NAMALWA (cell line): ENCODE data around the gene NPM1.
"Not testable (repeated sequence)": the region's sequence is repeated elsewhere in the genome, so short reads cannot be mapped to it uniquely, and the experiment has no call there.

Experiments
- DNase-seq: peaks from one replicate; pipeline ENCODE4 v3.0.0-alpha.2; 2015; ENCODE audit warnings: low spot score

Gene NPM1

DNA sequence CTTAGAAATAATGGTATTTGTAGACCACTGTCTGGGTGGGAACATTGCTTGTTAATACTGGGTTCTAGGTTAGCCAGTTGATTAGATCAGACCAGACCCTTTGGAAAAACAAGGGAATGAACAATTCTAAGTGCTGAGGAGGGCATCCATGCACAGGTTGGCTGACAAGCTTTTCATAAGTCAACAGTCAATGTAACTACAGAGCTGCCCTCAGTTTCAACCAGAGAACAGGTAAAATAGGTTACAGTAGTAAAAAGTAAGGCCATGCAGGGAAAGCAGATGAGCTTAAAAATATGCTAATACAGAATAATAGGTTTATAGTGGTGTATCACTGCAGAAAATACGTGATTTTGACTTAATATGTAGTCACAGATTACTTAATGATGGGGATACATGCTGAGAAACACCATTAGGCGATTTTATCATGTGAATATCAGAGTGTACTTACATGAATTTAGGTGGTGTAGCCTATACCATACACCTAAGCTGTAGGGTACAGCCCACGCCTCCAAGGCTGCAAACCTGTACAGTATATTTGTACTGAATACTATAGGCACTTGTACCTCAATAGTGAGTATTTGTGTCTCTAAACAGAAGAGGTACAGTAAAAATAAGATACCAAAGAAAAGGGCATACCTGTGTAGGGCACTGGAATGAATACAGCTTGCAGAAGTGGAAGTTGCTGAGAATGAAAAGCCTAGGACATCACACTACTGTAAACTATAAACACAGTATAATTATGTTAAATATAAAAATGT is 25.7 kb downstream of the NPM1 start:
- DNase-seq, result peak; percentile 54

DNA sequence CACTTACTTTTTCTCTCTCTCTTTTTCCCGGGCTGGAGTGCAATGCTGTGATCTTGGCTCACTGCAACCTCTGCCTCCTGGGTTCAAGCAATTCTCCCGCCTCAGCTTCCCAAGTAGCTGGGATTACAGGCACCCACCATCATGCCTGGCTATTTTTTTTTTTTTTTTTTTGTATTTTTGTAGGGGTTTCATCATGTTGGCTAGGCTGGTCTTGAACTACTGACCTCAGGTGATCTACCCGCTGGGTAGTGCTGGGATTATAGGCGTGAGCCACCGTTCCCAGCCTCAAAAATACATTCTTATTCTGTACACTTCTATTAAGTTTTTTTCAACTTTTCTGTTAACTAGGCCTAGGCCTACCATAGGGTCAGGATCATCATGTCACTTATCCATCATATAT is 26.3 kb downstream of the NPM1 start:
- DNase-seq, result not testable (repeated sequence)

DNA sequence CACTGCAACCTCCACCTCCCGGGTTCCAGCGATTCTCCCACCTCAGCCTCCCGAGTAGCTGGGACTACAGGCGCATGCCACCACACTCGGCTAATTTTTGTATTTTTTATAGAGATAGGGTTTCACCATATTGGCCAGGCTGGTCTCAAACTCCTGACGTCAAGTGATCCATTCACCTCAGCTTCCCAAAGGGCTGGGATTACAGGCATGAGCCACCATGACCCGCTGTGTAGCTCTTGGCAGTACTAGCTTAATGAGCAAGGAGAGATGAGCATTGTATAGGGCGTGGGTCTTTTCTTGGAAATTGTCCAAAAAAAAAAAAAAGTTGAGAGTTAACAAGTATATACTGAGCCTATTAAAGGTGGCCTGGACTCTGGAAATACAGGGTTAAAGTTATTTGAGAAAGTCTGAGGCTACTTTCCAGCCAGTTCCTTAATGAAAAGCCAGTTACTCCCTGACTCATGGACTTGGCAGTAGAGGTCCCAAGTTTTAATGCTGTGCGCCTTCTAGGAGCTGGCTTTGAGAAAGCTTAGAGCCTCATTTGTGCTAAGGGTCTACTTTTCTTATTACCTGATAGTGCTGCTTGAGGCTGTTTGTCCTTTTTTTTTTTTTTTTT is 27.6 kb downstream of the NPM1 start:
- peak; percentile 47 for DNase-seq

DNA sequence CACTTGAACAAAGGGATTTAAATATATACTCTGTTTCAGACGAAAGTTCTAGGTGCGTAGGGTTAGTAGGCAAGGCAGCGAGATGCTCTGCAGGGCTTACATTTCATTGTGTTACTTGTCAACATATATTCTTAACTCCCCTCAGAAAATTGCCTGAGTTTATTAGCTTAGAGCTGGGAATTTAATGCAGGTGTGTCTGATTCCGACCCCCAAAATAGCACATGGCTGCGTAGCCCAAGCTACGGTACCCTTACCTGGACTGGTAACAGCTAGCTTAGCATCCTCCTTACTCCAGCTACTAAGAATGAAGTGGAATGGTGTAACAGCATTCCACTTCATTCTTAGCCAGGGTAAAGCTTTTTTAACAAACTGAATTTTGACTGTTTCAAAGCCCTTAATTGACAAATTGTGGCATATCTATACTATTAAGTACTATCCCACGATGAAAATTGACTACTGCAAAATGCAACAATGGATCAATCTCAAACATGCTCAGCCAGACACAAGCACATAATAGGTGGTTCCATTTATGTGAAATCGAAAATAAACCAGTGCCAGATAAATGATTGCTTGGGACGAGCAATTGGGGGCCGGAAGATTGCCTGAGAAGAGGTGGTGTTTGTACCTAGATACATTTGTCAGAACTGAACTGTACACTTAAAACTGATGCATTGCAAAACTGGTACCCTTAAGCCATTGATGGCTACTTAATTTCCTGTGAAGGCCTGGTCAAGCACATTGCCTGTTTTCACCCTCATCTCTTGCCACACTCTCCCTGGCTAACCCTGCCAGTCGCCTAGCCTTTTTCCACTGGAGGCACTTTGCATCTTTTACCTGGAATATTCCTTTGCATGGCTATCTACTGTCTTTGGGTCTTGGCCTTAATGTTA is 28.8 kb downstream of the NPM1 start:
- no peak for DNase-seq

DNA sequence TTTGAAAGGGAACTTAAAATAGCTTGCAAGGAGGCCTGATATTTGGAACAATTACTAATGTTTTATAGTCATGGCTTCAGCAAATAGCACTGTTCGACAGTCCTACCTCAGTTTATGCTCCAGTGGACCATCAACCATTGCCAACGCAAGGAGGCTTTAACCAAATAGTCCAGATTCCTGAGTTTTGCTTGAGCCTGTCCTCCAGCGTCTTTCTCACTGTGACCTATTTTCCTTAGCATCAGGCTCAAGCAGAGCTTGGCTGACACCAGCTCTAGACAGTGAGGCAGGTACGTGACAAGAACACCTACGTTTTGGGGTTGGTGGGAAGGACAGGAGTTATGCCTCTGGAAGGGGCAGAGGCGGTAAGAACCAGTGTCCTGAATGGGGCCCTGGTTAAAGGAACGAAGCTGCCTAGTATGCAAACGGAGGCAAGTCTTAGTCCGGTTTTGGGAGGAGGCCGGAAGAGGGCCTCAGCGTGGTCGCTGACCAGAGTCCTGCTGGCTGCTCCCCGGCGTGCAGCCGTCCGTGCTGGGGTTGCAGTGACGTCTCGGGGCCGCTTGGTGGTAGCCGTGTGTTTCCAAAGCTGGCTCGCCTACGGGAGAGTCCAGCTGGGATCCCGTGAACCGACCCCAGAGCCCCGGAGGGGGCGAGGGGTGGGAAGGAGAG is 30.8 kb downstream of the NPM1 start:
- DNase-seq, result peak; percentile 67

DNA sequence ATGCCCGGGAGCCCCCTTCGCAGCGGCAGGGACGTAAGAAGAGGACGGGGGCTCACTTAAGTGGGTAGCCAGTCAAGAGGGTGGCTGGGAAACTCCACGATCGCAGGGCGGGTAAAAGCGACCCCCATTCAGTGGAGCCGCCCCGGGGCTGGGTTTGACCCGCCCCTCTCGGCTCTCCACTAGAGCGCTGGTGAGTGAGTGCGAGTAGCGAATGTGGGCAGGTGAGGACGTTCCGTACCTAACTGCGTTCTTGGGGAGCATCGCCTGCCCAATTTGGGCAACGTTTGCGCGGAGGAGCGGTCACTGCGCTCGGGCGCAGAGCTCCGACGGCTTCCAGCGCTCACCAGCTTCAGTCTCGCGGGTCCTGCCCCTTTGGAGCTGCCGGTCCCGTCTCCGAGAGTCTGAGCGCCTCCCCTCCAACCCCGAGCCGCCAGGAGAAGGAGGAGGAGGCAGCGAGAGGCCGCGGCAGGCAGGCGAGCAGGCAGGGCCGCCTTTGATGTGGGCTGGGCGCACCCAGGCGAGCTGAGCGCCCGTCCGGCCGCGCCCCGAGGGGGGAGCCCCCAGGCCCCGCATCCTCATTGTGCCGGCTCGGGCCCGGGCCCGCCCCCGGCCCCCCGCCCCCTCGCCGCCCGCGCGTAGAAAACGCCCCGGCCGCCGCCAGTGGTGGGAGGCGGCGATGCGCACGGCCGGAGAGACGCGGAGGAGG is 31.5 kb downstream of the NPM1 start, which contains the start of gene FGF18:
TSS of gene FGF18 (plus strand) at position 666 of the 706 bp plus-strand sequence. CDS start 553 bp downstream, outside the sequence.
- DNase-seq, result no peak

DNA sequence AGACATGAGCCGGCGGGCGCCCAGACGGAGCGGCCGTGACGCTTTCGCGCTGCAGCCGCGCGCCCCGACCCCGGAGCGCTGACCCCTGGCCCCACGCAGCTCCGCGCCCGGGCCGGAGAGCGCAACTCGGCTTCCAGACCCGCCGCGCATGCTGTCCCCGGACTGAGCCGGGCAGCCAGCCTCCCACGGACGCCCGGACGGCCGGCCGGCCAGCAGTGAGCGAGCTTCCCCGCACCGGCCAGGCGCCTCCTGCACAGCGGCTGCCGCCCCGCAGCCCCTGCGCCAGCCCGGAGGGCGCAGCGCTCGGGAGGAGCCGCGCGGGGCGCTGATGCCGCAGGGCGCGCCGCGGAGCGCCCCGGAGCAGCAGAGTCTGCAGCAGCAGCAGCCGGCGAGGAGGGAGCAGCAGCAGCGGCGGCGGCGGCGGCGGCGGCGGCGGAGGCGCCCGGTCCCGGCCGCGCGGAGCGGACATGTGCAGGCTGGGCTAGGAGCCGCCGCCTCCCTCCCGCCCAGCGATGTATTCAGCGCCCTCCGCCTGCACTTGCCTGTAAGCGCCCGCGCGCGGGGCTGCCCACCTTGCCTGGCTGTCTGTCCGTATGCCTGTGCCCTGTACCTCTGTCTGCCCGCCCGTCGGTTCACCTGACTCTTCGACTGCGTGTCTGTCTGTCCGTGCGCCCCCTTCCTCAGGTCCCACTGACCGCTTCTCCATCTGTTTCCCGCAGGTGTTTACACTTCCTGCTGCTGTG is 32.2 kb downstream of the NPM1 start:
- no peak for DNase-seq

DNA sequence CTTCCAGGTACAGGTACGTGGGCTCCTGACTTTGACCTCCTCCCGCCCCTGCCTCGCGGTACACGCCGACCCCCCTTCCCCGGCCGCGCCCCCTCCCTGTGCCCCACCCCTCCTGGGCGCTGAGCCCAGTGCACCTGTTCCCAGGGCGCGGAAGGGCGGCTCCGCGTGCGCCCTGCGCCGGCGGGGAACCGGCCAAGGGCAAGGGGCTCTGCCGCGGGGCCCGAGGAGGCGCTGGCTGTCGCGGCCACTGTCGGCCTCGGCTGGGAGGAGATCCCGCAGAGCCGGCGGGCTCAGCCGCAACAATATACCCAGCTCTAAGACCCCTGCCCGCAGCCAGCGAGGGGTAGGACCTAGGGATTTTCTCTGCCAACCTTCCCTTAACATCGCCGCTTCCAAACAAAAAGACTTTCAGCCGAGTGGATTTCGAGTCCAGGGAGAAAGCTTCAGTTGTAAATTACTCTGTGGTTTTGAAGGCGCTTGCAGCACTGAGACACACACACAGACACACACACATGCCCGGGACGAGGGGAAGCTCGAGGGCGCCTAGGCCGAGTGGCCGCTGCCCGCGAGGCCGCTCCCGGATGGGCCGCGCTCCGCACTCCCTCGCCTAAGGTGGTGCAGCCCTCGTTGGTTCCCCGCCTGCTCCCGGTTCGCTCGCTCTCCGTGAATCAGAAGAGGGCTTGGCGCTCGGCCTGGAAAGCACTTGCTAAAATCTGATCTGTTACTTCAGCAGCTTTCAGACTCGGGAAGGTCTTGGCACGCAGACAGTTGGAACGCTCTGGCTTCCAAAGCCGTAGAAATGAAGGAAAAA is 33.0 kb downstream of the NPM1 start:
- no peak for DNase-seq

DNA sequence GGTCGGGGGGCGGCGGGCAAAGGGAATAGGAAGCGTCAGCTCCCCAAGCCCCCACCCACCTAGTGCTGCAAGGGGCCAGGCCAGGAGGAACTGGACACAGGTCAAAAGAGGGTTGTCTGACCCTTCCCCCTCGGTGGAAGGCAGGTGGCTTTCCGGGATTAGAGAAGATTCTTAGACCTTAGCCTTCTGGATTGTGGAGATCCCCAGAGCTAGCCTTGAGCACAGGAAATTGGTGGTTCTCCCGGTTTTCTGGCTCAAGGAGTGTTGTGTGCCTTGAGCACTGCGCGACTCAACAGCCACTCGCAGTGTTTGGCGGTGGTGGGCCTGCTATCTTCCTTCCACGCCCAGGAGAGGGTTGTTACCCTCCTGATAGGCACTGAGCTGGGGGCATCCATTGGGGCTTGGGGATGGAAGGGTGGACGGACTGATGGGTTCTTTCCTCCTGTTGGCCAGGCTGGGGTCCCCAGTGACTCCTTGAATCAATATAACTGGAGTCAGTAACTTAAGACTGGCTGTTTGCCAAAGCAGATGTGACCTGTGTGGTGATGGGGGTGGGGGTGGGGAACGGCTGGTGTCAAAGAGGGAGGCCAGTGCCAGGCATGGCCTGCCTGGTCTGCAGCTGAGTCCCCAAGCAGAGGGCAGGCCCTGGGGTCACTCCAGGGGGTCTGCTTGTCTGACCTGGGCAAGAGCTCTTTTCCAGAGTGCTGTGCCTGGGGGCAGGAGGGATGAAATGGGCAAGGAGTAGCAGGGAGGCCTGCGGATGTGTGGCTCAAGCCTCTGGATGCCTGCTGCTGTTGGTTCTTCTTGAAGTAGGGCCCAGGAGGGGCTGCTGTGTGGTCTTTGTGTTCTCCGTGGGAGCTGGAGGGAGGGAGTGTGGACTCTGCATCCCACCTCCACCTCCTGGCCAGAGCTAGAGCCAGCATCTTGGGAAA is 33.9 kb downstream of the NPM1 start:
- DNase-seq, result no peak

DNA sequence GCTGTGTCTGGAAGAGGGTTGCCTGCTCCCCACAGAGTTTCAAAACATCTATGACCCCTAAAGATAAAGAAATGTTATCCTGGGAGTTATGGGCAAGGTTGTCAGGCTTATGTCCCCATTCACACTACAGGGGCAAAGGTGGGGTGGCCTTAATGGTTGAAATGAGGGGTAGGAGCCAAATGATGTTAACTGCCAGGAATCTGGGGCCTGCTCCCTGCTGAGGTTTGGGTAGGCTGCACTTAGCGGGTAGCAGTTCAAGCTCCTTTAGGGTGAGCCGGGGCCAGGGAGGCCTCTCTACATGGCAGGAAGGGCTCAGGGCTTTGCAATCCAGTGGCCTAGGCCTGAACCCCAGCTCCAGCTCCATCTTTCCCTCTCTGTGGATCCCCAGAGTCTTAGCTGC is 34.8 kb downstream of the NPM1 start:
- DNase-seq, result no peak

DNA sequence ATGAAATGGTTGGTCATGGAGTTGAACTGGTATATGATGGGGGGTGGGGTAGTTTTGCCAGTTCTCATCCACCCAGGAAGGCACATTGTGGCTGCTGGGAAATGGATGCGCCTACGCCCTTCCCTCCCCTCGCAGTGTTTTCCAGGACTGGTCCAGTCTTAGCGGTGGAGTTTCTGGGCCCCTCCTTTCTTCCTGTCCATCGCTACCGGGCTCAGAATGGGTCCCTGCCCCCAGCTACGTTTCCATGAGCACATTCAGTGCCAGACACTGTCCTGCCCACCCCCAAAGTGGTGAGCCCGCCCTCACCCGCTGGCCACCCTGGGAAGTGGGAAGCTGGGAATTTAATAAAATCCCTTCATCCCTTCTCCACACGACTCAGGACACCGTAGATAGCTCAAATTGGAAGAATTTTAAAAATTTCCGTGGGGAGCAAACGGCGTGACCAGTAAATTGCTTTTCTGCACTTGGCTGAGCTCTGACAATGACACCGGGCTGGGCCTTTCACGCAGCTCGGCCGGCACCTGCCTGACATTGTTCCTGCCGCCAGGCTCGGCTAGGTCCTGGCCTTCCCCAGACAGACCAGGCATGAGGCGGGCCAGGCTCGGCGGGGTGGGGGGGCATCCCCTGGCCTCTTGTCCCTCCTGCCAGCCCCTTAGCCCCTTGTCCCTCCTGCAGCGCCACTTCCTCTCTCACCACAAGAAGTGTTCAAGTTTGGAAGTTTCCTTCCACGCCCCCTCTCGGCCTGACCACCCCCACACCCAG is 35.4 kb downstream of the NPM1 start:
- DNase-seq, result no peak

DNA sequence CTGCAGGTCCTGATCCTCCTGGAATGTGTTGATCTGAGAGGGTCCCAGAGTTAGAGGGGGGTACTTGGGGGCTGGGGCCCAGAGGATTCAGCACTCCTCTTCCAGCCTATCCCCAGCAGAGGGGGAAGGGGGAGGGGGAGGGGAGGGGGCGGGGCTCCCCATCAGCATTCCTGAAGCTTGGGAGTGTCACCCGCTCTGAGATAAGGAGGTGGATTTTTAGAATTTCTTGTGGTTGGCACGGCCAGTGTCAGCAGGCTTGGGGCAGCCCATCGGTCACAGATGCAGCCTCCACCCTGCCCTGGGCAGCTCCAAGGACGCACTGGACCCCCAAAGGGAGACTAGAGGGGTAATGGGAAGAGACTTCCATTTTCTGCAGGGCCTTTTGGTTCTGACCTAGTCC is 37.1 kb downstream of the NPM1 start:
- DNase-seq, result no peak

DNA sequence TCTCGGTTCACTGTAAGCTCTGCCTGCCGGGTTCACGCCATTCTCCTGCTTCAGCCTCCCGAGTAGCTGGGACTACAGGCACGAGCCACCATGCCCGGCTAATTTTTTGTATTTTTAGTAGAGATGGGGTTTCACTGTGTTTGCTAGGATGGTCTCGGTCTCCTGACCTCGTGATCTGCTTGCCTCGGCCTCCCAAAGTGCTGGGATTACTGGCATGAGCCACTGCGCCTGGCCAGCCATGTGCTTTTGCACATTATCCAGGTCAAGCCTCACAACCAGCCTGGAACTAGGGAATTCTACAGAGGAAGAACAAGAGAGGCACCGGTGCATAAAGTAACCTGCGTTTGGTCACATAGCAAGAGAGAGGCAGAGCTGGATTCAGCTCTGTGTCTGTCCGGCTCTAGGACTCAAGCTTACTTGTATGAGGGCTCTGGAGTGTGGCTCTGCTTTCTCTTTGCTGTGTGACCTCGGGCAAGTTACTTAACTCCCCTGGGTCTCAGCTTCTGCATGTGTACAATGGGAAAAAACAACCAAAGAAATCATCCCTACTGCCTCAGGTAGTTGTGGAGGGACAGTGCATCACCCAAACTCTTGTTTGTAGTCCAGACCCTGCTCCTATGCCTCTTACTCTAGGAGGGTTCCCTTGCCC is 38.1 kb downstream of the NPM1 start:
- DNase-seq, result no peak

DNA sequence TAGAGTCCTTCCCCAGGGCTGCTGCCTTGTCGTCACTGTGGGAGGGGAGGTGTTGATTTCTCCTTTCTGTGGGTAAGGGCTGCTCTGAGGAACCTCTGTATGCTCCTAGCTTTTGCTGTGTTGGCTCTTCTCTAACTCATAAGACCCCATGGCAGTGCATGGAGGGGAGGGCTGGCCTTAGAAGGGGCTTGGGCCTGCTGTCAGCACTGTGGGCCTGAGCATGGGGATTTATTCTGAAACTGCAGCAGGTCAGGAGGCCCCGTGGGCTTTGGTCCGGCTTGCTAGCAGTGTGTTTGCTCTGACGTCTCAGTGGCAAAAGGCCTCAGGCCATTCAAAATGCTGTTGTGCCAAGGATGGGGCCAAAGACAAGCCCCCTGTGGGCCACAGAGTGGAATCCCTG is 38.6 kb downstream of the NPM1 start:
- DNase-seq, result no peak

DNA sequence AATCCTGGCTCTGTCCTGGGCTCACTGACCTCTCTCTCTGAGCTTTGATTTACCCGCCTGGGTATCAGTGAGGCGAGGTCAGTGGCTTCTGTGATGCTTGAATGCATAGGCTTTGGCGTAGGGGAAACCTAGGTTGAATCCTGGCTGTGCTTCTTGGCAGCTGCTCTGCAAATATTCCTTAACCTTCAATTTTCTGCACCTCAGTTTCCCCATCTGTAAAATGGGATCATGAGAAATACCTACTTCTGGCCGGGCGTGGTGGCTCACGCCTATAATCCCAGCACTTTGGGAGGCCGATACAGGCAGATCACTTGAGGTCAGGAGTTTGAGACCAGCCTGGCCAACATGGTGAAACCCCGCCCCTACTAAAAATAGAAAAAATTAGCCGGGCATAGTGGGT is 39.0 kb downstream of the NPM1 start:
- DNase-seq, result no peak

DNA sequence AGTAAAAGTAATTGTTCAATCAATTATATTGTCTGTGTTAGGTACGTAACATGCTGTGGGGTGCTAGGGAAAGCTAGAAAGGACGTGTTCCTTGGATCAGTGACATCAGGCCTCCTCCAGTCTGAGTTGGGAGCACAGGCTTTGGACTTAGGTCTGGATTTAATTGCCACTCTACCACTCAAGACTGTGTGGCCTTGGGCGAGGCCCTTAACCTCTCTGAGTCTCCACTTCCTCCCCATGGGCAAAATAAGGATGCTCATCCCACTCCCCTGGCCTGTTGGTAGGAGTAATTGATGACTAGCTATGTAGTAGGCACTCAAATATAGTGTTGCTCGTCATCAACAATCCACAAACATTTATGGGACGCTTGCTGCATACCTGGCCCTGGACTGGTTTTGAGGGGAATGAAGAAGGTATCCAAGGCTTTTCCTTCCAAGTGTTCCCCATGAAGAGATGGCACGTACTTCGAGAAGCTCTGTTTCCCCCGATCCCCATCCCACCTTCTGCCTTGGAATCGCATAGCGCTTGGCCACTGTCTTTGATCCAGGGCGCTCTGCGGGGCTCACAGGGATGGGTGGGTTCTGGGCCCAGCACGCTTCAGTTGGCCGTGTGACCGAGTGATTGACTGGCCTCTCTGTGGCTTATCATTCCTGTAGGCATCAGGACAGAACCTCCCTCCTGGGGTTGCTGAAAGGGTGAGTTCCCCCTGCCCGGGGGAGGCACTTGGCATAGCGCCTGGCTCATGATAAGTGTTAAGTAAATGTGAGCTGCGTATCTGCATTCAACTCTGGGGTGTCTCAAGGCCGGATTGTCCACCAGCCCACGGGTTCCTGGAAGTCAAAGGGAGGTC is 39.9 kb downstream of the NPM1 start:
- no peak for DNase-seq
